Glutamatergic neuron (in vitro differentiated cells): ENCODE results near the gene PTPRCAP. TPM values are rescaled to one million over a fixed set of nuclear protein-coding genes. Genes with fewer than 3 reads are reported as not detected.
"Not testable (repeated sequence)": the region's sequence is repeated elsewhere in the genome, so short reads cannot be mapped to it uniquely, and the experiment has no call there.

Experiments used
- DNase-seq: peaks from one replicate; pipeline ENCODE4 v3.0.0; 2022
- H3K27ac Mint-ChIP-seq: one replicate; pipeline ENCODE4 v1.8.0; 2020; ENCODE audit warnings: mild to moderate bottlenecking, mixed read lengths, inconsistent platforms; ENCODE audit not compliant: unreplicated experiment
- H3K27me3 Mint-ChIP-seq: one replicate; pipeline ENCODE4 v1.8.0; 2020; ENCODE audit warnings: mild to moderate bottlenecking, moderate library complexity, mixed read lengths, inconsistent platforms; ENCODE audit not compliant: unreplicated experiment
- H3K36me3 Mint-ChIP-seq: one replicate; pipeline ENCODE4 v1.8.0; 2020; ENCODE audit warnings: mild to moderate bottlenecking, mixed read lengths, inconsistent platforms; ENCODE audit not compliant: unreplicated experiment
- H3K4me1 Mint-ChIP-seq: one replicate; pipeline ENCODE4 v1.8.0; 2020; ENCODE audit warnings: mild to moderate bottlenecking, low read depth, mixed read lengths, inconsistent platforms; ENCODE audit not compliant: unreplicated experiment
- H3K4me3 Mint-ChIP-seq: one replicate; pipeline ENCODE4 v1.8.0; 2020; ENCODE audit warnings: mild to moderate bottlenecking, mixed read lengths, inconsistent platforms; ENCODE audit not compliant: unreplicated experiment
- H3K9me3 Mint-ChIP-seq: one replicate; pipeline ENCODE4 v1.8.0; 2020; ENCODE audit warnings: mild to moderate bottlenecking, moderate library complexity, mixed read lengths, inconsistent platforms; ENCODE audit not compliant: unreplicated experiment
- CTCF ChIP-seq: fragments of 200-600 bp; sonication (generic); IDR thresholded peaks from one replicate; pipeline ENCODE4 v1.5.0; 2021; ENCODE audit not compliant: partially characterized antibody, unreplicated experiment
- total RNA-seq: library from RNA; stranded (reverse); fragmentation: NEBNext Ultra II Directional; extraction: Animal tissue kit (Norgen Biotek cat#: 25700); gene quantifications from one replicate; pipeline ENCODE4 v1.2.1, GENCODE V29; 2021; ENCODE audit not compliant: unreplicated experiment

The PTPRCAP gene
- total RNA-seq, 1 donor from 2014 or later = 2.1 TPM

DNA sequence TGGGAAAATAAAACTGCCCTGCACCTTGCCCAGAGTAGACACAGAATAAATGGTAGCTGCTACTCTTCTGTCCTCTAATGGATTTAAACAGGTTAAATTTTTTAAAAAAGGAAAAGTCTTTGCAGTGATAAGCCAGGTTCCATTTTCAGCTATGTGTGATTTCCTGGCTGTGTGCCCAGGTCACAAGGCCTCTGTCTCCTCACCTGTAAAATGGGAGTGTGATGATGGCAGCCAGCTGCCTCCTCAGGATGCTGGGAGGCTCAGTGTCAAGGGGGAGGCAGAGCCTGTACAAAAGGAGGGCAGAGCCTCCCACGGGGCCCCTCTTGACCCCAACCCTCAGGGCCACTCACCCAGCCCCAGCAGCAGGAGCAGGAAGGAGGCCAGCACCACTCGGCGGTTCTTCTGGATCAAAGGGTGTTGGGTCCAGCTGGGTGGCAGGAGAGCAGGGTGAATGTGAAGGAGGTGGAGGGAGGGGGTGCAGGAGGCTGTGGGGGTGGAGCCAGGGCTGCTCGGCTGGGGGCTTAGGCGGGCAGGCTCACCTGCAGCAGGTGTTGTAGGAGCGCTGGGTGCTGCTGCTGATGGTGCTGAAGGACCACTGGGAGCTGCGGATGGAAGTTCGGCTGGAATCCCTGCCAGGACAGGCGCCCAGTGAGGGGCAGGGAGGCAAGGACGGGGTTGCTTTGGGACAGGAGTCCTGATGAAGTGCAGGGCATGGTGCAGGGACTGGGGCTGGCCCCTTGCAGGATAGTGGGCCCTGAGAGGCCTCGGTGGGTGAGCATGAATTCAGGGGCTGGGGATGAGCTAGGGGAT, 29.7 kb upstream of the PTPRCAP start:
- no peak overlapping the region for H3K27ac Mint-ChIP-seq
- H3K36me3 Mint-ChIP-seq = no peaks in the 10 kb centered on the region
- no peak for DNase-seq
- no peak for TF ChIP-seq CTCF
- H3K4me1 Mint-ChIP-seq = peaks cover 4% of the 10 kb centered on the region
- H3K9me3 Mint-ChIP-seq = peaks cover 7% of the 10 kb centered on the region
- H3K4me3 Mint-ChIP-seq = peak overlapping the region; percentile 89
- H3K27me3 Mint-ChIP-seq = peaks cover 8% of the 10 kb centered on the region

DNA sequence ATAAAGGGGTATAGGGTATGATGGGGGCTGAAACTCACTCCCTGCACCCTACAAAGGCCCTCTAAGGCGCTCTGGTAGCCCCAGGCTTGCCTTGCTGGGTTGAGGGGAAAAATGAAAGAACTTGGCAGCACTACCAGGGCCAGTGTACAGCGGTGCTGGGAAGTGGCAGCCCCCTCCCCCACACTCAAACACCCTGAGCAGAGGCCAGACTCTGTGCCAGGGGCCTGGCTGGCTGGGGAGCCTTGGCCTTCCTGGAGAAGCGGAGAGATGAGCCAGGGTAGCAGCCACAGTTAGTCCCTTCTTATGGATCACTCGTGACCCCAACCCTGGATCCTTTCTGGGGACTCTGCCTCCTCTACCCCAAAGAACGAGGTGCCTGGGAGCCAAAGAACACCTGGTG, 28.9 kb upstream of the PTPRCAP start:
- peaks cover 7% of the 10 kb centered on the region for H3K27me3 Mint-ChIP-seq
- no peaks in the 10 kb centered on the region for H3K36me3 Mint-ChIP-seq
- H3K4me3 Mint-ChIP-seq = no peak overlapping the region
- H3K4me1 Mint-ChIP-seq = peaks cover 4% of the 10 kb centered on the region
- no peak overlapping the region for H3K27ac Mint-ChIP-seq
- TF ChIP-seq CTCF = no peak
- no peak for DNase-seq
- peaks cover 7% of the 10 kb centered on the region for H3K9me3 Mint-ChIP-seq

DNA sequence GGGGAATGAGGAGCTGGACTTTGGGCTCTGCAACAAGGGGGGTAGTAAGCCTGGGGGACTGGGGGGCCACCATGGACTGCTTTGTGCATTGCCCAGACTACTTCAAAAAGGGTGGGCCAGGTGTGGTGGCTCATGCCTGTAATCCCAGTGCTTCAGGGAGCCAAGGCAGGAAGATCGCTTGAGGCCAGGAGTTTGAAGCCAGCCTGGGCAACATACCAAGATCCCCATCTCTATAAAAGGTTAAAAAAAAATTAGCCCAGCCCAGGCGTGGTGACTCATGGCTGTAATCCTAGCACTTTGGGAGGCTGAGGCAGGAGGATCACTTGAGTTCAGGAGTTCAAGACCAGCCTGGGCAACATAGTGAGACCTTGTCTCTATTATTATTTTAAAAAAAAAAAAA, 28.0 kb upstream of the PTPRCAP start:
- H3K4me1 Mint-ChIP-seq, H3K36me3 Mint-ChIP-seq, H3K9me3 Mint-ChIP-seq, DNase-seq, H3K27me3 Mint-ChIP-seq: not testable (repeated sequence)
- peak overlapping the region; percentile 82 for H3K4me3 Mint-ChIP-seq
- peak overlapping the region; percentile 55 for H3K27ac Mint-ChIP-seq

- Mint-ChIP-seq H3K4me3 (peak overlapping the region; percentile 82), H3K27ac (peak overlapping the region; percentile 55), H3K4me1 (peaks cover 4% of the 10 kb centered on the region), H3K9me3 (peaks cover 6% of the 10 kb centered on the region), H3K36me3 (no peaks in the 10 kb centered on the region), H3K27me3 (peaks cover 4% of the 10 kb centered on the region)
- no peak for TF ChIP-seq CTCF
- no peak for DNase-seq
Measured at GRCh38 chr11:67465189-67465510, 27.7 kb upstream of the PTPRCAP start.

GRCh38 chr11:67464411-67465188, 27.1 kb upstream of the PTPRCAP start:
- peak overlapping the region; percentile 43 for H3K27ac Mint-ChIP-seq
- peak; percentile 87 for DNase-seq
- H3K4me3 Mint-ChIP-seq = peak overlapping the region; percentile 82
- H3K27me3 Mint-ChIP-seq = peaks cover 2% of the 10 kb centered on the region
- no peaks in the 10 kb centered on the region for H3K36me3 Mint-ChIP-seq
- H3K9me3 Mint-ChIP-seq = peaks cover 5% of the 10 kb centered on the region
- TF ChIP-seq CTCF = no peak
- peaks cover 4% of the 10 kb centered on the region for H3K4me1 Mint-ChIP-seq
